Endothelial cell of umbilical vein (primary cell): ENCODE results near the gene MRPS18B.

Experiments used
- EZH2 ChIP-seq: IDR thresholded peaks from 2 replicates; pipeline ENCODE4 v1.6.1; 2012; ENCODE audit warnings: borderline replicate concordance, low read depth, mild to moderate bottlenecking, moderate library complexity, low read length, inconsistent platforms; ENCODE audit not compliant: severe bottlenecking
- FOS ChIP-seq: IDR thresholded peaks from 2 replicates; pipeline ENCODE4 v1.6.1; 2011; ENCODE audit warnings: mild to moderate bottlenecking, low read length, moderate library complexity, borderline replicate concordance; ENCODE audit not compliant: insufficient read depth
- GATA2 ChIP-seq: IDR thresholded peaks from 2 replicates; pipeline ENCODE4 v1.7.0; 2011; ENCODE audit warnings: low read depth, mild to moderate bottlenecking, moderate library complexity, mixed read lengths, low read length; ENCODE audit not compliant: insufficient read length, insufficient read depth
- JUN ChIP-seq: IDR thresholded peaks from 2 replicates; pipeline ENCODE4 v1.6.1; 2011; ENCODE audit warnings: borderline replicate concordance, low read depth; ENCODE audit not compliant: insufficient read length, insufficient read depth
- POLR2A ChIP-seq: IDR thresholded peaks from 2 replicates; pipeline ENCODE4 v1.6.1; 2012; ENCODE audit warnings: low read depth, mild to moderate bottlenecking, control low read depth, low read length
- POLR2AphosphoS5 ChIP-seq: IDR thresholded peaks from 2 replicates; pipeline ENCODE4 v1.6.1; 2012; ENCODE audit warnings: low read depth, mild to moderate bottlenecking, control low read depth, low read length, moderate library complexity; ENCODE audit not compliant: insufficient read depth
- TF ChIP-seq, protein P1 (sequence below), 2 donors: IDR thresholded peaks; 1 replicate in 1 of 2; 2 replicates in 1 of 2; pipeline ENCODE4 v1.5.1; 2011; ENCODE audit warnings: low read length in 2 of 2, mild to moderate bottlenecking in 2 of 2, moderate library complexity in 2 of 2, control low read depth in 1 of 2, inconsistent platforms in 1 of 2, low read depth in 1 of 2; ENCODE audit not compliant: insufficient read depth in 1 of 2; ENCODE audit errors: extremely low read depth in 1 of 2

- no peak for TF ChIP-seq EZH2
- TF ChIP-seq, protein P1, sequence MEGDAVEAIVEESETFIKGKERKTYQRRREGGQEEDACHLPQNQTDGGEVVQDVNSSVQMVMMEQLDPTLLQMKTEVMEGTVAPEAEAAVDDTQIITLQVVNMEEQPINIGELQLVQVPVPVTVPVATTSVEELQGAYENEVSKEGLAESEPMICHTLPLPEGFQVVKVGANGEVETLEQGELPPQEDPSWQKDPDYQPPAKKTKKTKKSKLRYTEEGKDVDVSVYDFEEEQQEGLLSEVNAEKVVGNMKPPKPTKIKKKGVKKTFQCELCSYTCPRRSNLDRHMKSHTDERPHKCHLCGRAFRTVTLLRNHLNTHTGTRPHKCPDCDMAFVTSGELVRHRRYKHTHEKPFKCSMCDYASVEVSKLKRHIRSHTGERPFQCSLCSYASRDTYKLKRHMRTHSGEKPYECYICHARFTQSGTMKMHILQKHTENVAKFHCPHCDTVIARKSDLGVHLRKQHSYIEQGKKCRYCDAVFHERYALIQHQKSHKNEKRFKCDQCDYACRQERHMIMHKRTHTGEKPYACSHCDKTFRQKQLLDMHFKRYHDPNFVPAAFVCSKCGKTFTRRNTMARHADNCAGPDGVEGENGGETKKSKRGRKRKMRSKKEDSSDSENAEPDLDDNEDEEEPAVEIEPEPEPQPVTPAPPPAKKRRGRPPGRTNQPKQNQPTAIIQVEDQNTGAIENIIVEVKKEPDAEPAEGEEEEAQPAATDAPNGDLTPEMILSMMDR (IDR thresholded peaks at IDR 0.05; ENCODE audit: extremely low read depth in 1 of 2, insufficient read depth in 1 of 2, low read depth in 1 of 2, low read length in 2 of 2): no peak
- no peak for TF ChIP-seq POLR2A
- TF ChIP-seq GATA2: no peak
- no peak for TF ChIP-seq JUN
- TF ChIP-seq POLR2AphosphoS5: no peak
- no peak for TF ChIP-seq FOS
Observed at GRCh38 chr6:30640481-30640880, 22.8 kb downstream of the MRPS18B start.
